SU-DHL-6 (cell line): ENCODE data around the gene LRRC75B.

Source experiments
- H2AFZ ChIP-seq: fragments of 200-600 bp; sonication (generic); 2 replicates; pipeline ENCODE4 v1.6.1; 2014; ENCODE audit warnings: low read depth, mild to moderate bottlenecking, moderate library complexity, mixed read lengths, antibody characterized with exemption, low read length; ENCODE audit not compliant: severe bottlenecking
- H3F3A ChIP-seq: fragments of 200-600 bp; shearing (Covaris generic); 2 replicates; pipeline ENCODE4 v1.6.0; 2016; ENCODE audit warnings: antibody characterized with exemption, mild to moderate bottlenecking; ENCODE audit not compliant: insufficient read depth
- H3K27ac ChIP-seq: fragments of 200-600 bp; sonication (generic); 2 replicates; pipeline ENCODE4 v1.5.1; 2016; ENCODE audit warnings: low read depth, mild to moderate bottlenecking, low read length, moderate library complexity, mixed read lengths
- H3K27me3 ChIP-seq: fragments of 200-600 bp; sonication (generic), shearing (Covaris generic); 2 replicates; pipeline ENCODE4 v1.6.0; 2014; ENCODE audit warnings: mild to moderate bottlenecking, low read length
- H3K36me3 ChIP-seq: fragments of 200-600 bp; sonication (generic); 2 replicates; pipeline ENCODE4 v1.6.1; 2014; ENCODE audit warnings: mild to moderate bottlenecking, low read length, mixed read lengths
- H3K4me2 ChIP-seq: fragments of 300-600, 200-600 bp; shearing (Covaris generic), sonication (generic); 2 replicates; pipeline ENCODE4 v1.6.0; 2014; ENCODE audit warnings: low read length, low read depth, mild to moderate bottlenecking; ENCODE audit not compliant: poor library complexity, severe bottlenecking
- H3K4me3 ChIP-seq: fragments of 200-600 bp; sonication (generic); 2 replicates; pipeline ENCODE4 v1.5.1; 2014; ENCODE audit warnings: antibody characterized with exemption, low read length, mild to moderate bottlenecking, mixed read lengths; ENCODE audit not compliant: insufficient read depth, poor library complexity, severe bottlenecking
- H3K79me2 ChIP-seq: fragments of 200-600 bp; sonication (generic); 2 replicates; pipeline ENCODE4 v1.6.1; 2014; ENCODE audit warnings: mild to moderate bottlenecking, low read length, moderate library complexity; ENCODE audit not compliant: insufficient read depth
- H3K9ac ChIP-seq: fragments of 200-600 bp; sonication (generic); 2 replicates; pipeline ENCODE4 v1.7.0; 2014; ENCODE audit warnings: mild to moderate bottlenecking, low read length
- H3K9me2 ChIP-seq: fragments of 200-600 bp; sonication (generic); replicated peaks from 2 replicates; pipeline ENCODE4 v1.6.1; 2014; ENCODE audit warnings: low read length; ENCODE audit not compliant: insufficient read depth
- H3K9me3 ChIP-seq: fragments of 200-600 bp; sonication (generic); 2 replicates; pipeline ENCODE4 v1.6.1; 2014; ENCODE audit warnings: low read length, mixed read lengths; ENCODE audit not compliant: insufficient read depth
- H4K20me1 ChIP-seq: fragments of 200-600 bp; sonication (generic); 2 replicates; pipeline ENCODE4 v1.6.1; 2014; ENCODE audit warnings: low read depth, mild to moderate bottlenecking, antibody characterized with exemption, low read length, moderate library complexity, mixed read lengths
- CTCF ChIP-seq: fragments of 200-600 bp; sonication (generic); IDR thresholded peaks from one replicate; pipeline ENCODE4 v1.5.1; 2017; ENCODE audit warnings: antibody characterized with exemption, mild to moderate bottlenecking, low read length, moderate library complexity; ENCODE audit not compliant: insufficient read depth, poor library complexity, severe bottlenecking
- EZH2phosphoT487 ChIP-seq: fragments of 200-600 bp; sonication (generic), shearing (Covaris generic); conservative IDR thresholded peaks from 2 replicates; pipeline ENCODE4 v1.6.1; 2018; ENCODE audit warnings: mild to moderate bottlenecking, antibody characterized with exemption, low read length, moderate library complexity, mixed read lengths

The LRRC75B gene

GRCh38 chr22:24579258-24579601, 13.6 kb downstream of the LRRC75B start:
- Histone ChIP-seq H2AFZ (no peak overlapping the region), H3K27ac (no peak overlapping the region), H3K9me2 (no peaks in the 10 kb centered on the region), H3K4me2 (no peak overlapping the region), H3K9me3 (no peaks in the 10 kb centered on the region), H3F3A (0 out of 2 replicates have a peak, but pooled peaks cover 4% of the 10 kb centered on the region), H3K4me3 (no peak overlapping the region), H4K20me1 (no peaks in the 10 kb centered on the region; the same call in 1 of the 2 replicates), H3K79me2 (no peaks in the 10 kb centered on the region), H3K9ac (no peak overlapping the region), H3K27me3 (no peaks in the 10 kb centered on the region), H3K36me3 (peaks cover 3% of the 10 kb centered on the region; the same call in 1 of the 2 replicates)
- TF ChIP-seq CTCF (no peak), EZH2phosphoT487 (no peak)

- no peaks in the 10 kb centered on the region for H3K79me2 ChIP-seq
- no peaks in the 10 kb centered on the region for H3K27me3 ChIP-seq
- no peak overlapping the region for H3K27ac ChIP-seq
- H3K4me2 ChIP-seq = no peak overlapping the region
- no peak overlapping the region for H3K9ac ChIP-seq
- H3K36me3 ChIP-seq = peaks cover 3% of the 10 kb centered on the region; the same call in 1 of the 2 replicates
- no peaks in the 10 kb centered on the region for H3K9me3 ChIP-seq
- TF ChIP-seq EZH2phosphoT487 (no peak), CTCF (no peak)
- no peak overlapping the region for H3K4me3 ChIP-seq
- no peak overlapping the region for H2AFZ ChIP-seq
- no peaks in the 10 kb centered on the region; the same call in 1 of the 2 replicates for H4K20me1 ChIP-seq
- no peaks in the 10 kb centered on the region for H3K9me2 ChIP-seq
- H3F3A ChIP-seq = 0 out of 2 replicates have a peak, but pooled peaks cover 4% of the 10 kb centered on the region
These were observed 14.3 kb downstream of the LRRC75B start for GRCh38 chr22:24578355-24579257.

- no peaks in the 10 kb centered on the region for H3K79me2 ChIP-seq
- H3K36me3 ChIP-seq = peaks cover 7% of the 10 kb centered on the region
- no peaks in the 10 kb centered on the region; the same call in 1 of the 2 replicates for H4K20me1 ChIP-seq
- no peaks in the 10 kb centered on the region for H3K27me3 ChIP-seq
- TF ChIP-seq EZH2phosphoT487 (no peak), CTCF (no peak)
- no peak overlapping the region for H2AFZ ChIP-seq
- no peaks in the 10 kb centered on the region for H3K9me2 ChIP-seq
- no peak overlapping the region for H3K9ac ChIP-seq
- no peak overlapping the region for H3K27ac ChIP-seq
- no peaks in the 10 kb centered on the region for H3K9me3 ChIP-seq
- 0 out of 2 replicates have a peak, but pooled peaks cover 4% of the 10 kb centered on the region for H3F3A ChIP-seq
- H3K4me2 ChIP-seq = no peak overlapping the region
- H3K4me3 ChIP-seq = no peak overlapping the region
These were observed 16.1 kb downstream of the LRRC75B start for GRCh38 chr22:24576778-24577177.
